Activated CD8-positive, alpha-beta memory T cell treated with anti-CD3 and anti-CD28 coated beads, Interleukin-2, amount 10 ng/mL, durations not matched to agents 7 days and 5 days (primary cell): ENCODE data around the gene TTC23L. TPM values are rescaled to one million over a fixed set of nuclear protein-coding genes. Genes with fewer than 3 reads are reported as not detected.
A peak's percentile ranks its signal among the peaks of the same experiment; 100 is the strongest.

ENCODE experiments used
- ATAC-seq: fragments of 150-1000 bp; cut with Tn5 transposase; one replicate; pipeline ENCODE4 v1.10.0; 2021; ENCODE audit warnings: moderate library complexity
- CTCF ChIA-PET: fragments of 350-600 bp; sonication (Branson Sonifier 250); formaldehyde crosslinking; loops from one replicate; lab custom pipeline; 2021; ENCODE audit warnings: antibody characterized with exemption; lab: Charles Lee
- DNase-seq: peaks from one replicate; pipeline ENCODE4 v3.0.0-alpha.2; 2020
- H3K27ac Mint-ChIP-seq: one replicate; pipeline ENCODE4 v1.8.0; 2021; ENCODE audit warnings: mild to moderate bottlenecking, mixed read lengths
- H3K27me3 Mint-ChIP-seq: one replicate; pipeline ENCODE4 v1.8.0; 2021; ENCODE audit warnings: mixed read lengths
- H3K36me3 Mint-ChIP-seq: one replicate; pipeline ENCODE4 v1.8.0; 2021; ENCODE audit warnings: mild to moderate bottlenecking, mixed read lengths
- H3K4me1 Mint-ChIP-seq: one replicate; pipeline ENCODE4 v1.8.0; 2021; ENCODE audit warnings: mixed read lengths
- H3K4me3 Mint-ChIP-seq: one replicate; pipeline ENCODE4 v1.8.0; 2021; ENCODE audit warnings: mild to moderate bottlenecking, moderate library complexity, mixed read lengths
- H3K9me3 Mint-ChIP-seq: one replicate; pipeline ENCODE4 v1.8.0; 2022; ENCODE audit warnings: low read depth, mixed read lengths
- total RNA-seq, 2 experiments: library from RNA; stranded (reverse); gene quantifications; one replicate each; pipeline ENCODE4 v1.2.3, GENCODE V29; 2021

Gene TTC23L
- total RNA-seq, 2 experiments from 2014 or later: not detected

GRCh38 chr5:34923694-34924461 lies 84.9 kb downstream of the TTC23L start:
- H3K36me3 Mint-ChIP-seq: peaks cover 38% of the 10 kb centered on the region
- H3K9me3 Mint-ChIP-seq: no peaks in the 10 kb centered on the region
- H3K4me1 Mint-ChIP-seq: peaks cover 36% of the 10 kb centered on the region
- ATAC-seq (peak; percentile 97), DNase-seq (peak; percentile 69)
- H3K4me3 Mint-ChIP-seq: peak overlapping the region; percentile 20
- CTCF ChIA-PET: no interaction called here
- no peaks in the 10 kb centered on the region for H3K27me3 Mint-ChIP-seq
- peak overlapping the region; percentile 80 for H3K27ac Mint-ChIP-seq

- peaks cover 38% of the 10 kb centered on the region for H3K36me3 Mint-ChIP-seq
- no peaks in the 10 kb centered on the region for H3K9me3 Mint-ChIP-seq
- no peak for DNase-seq
- H3K27me3 Mint-ChIP-seq: no peaks in the 10 kb centered on the region
- no peak for ATAC-seq
- CTCF ChIA-PET: no interaction called here
- peaks cover 39% of the 10 kb centered on the region for H3K4me1 Mint-ChIP-seq
- no peak overlapping the region for H3K4me3 Mint-ChIP-seq
- H3K27ac Mint-ChIP-seq: no peak overlapping the region
These were observed 85.5 kb downstream of the TTC23L start for GRCh38 chr5:34924462-34924765.

DNA sequence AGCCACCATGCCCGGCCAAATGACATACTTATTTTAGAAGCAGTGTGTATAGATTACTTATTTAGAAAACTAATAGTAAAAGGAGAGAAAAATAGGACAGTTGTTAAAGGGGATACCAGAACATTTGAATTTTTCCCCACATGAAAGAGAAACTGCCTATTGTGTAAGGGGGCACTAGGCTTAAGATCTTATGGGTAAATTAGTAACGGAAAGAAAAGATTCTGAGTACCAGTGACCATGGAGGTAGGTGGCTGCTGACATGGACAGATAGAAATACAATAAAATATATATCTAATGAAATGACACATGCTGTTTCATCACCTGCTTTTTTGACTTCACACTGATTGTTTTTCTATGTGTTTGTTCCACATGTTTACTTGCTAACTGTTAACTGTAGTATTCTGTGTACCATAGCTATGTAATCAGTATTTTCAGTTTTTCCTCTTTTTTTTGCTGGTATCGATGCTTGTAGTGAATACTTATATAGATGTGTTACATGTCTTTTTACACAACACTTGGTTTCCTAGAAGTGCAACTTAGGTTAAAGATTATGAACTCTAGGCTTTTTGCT lies 87.4 kb downstream of the TTC23L start:
- no peaks in the 10 kb centered on the region for H3K9me3 Mint-ChIP-seq
- ATAC-seq: no peak
- no peak for DNase-seq
- peak overlapping the region; percentile 60 for H3K27ac Mint-ChIP-seq
- H3K4me3 Mint-ChIP-seq: no peak overlapping the region
- no peaks in the 10 kb centered on the region for H3K27me3 Mint-ChIP-seq
- CTCF ChIA-PET: interaction anchor here (1.0 kb wide), 1 partner anchor 24 kb away, joined by 3 read pairs; no protein-coding TSS in a partner anchor
- H3K36me3 Mint-ChIP-seq: peaks cover 36% of the 10 kb centered on the region
- H3K4me1 Mint-ChIP-seq: peaks cover 42% of the 10 kb centered on the region

DNA sequence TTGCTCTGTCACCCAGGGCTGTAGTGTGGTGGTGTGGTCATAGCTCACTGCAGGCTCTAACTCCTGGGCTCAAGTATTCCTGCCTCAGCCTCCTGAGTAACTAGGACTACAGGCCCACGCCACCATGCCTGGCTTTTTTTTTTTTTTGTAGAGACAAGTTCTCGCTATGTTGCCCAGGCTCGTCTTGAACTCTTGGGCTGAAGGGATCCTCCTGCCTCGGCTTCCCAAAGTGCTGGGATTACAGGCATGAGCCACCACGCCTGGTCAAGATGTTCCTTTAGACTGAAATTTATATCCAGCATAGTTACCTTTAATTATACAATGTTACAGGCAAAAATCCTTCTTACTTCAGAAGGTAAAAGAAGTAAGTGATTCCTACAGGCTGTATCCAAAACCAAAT lies 88.8 kb downstream of the TTC23L start:
- Mint-ChIP-seq H3K4me1 (peaks cover 46% of the 10 kb centered on the region), H3K9me3 (no peaks in the 10 kb centered on the region), H3K27me3 (no peaks in the 10 kb centered on the region), H3K27ac (no peak overlapping the region), H3K36me3 (peaks cover 35% of the 10 kb centered on the region), H3K4me3 (no peak overlapping the region)
- CTCF ChIA-PET: interaction anchor here (3.6 kb wide), 1 partner anchor 12 kb away, joined by 29 read pairs; the partner anchor contains the start of genes BRIX1 and RAD1
- no peak for DNase-seq
- ATAC-seq: no peak

DNA sequence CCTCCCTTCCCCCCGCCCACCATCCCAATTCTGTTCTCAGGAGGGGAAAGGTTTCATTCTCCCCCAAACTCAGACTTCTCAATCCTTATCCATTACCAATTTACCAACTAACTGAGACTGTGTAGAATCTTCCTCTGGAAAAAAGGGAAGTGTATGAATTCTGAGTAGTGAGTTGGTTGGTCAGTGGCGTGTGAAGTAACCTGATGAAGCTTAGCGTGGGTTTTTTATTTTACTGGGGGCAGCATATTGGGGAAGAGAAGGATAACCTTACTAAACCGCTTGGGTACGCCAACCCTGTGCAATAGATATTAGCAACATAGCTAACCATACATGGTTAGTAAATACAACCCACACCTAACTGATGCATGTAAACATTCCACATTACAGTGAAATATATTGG lies 89.3 kb downstream of the TTC23L start:
- H3K27me3 Mint-ChIP-seq: no peaks in the 10 kb centered on the region
- ATAC-seq: no peak
- no peaks in the 10 kb centered on the region for H3K9me3 Mint-ChIP-seq
- CTCF ChIA-PET: interaction anchor here (3.6 kb wide), 1 partner anchor 12 kb away, joined by 29 read pairs; the partner anchor contains the start of genes BRIX1 and RAD1
- H3K36me3 Mint-ChIP-seq: peaks cover 35% of the 10 kb centered on the region
- H3K4me3 Mint-ChIP-seq: no peak overlapping the region
- no peak for DNase-seq
- no peak overlapping the region for H3K27ac Mint-ChIP-seq
- peaks cover 44% of the 10 kb centered on the region for H3K4me1 Mint-ChIP-seq

- Mint-ChIP-seq H3K36me3 (peaks cover 32% of the 10 kb centered on the region), H3K4me3 (peak within 1 kb of the TSS; percentile 93), H3K4me1 (peaks cover 40% of the 10 kb centered on the region), H3K27me3 (no peaks in the 10 kb centered on the region), H3K9me3 (no peaks in the 10 kb centered on the region), H3K27ac (peak within 1 kb of the TSS; percentile 96)
- CTCF ChIA-PET: interaction anchor here (0.9 to 3.6 kb wide), 6 partner anchors 8 to 20 kb away, joined by 3 to 29 read pairs (median 4); partner anchors contain the start of genes BRIX1 and RAD1
- DNase-seq: peak; percentile 98
- peak; percentile 91 for ATAC-seq
These were observed 90.3 kb downstream of the TTC23L start, which contains the start of gene DNAJC21 for GRCh38 chr5:34929134-34929719. Gene DNAJC21 (plus strand): TSS chr5:34929559. CDS start chr5:34929820, 261 bp downstream.

- DNase-seq (peak; percentile 89), ATAC-seq (peak; percentile 77)
- H3K36me3 Mint-ChIP-seq: peaks cover 30% of the 10 kb centered on the region
- peak overlapping the region; percentile 93 for H3K4me3 Mint-ChIP-seq
- CTCF ChIA-PET: interaction anchor here (0.9 to 3.6 kb wide), 6 partner anchors 9 to 20 kb away, joined by 3 to 29 read pairs (median 4); partner anchors contain the start of genes BRIX1 and RAD1
- peaks cover 37% of the 10 kb centered on the region for H3K4me1 Mint-ChIP-seq
- peak overlapping the region; percentile 96 for H3K27ac Mint-ChIP-seq
- H3K9me3 Mint-ChIP-seq: no peaks in the 10 kb centered on the region
- no peaks in the 10 kb centered on the region for H3K27me3 Mint-ChIP-seq
These were observed 90.9 kb downstream of the TTC23L start for GRCh38 chr5:34929720-34930461.

DNA sequence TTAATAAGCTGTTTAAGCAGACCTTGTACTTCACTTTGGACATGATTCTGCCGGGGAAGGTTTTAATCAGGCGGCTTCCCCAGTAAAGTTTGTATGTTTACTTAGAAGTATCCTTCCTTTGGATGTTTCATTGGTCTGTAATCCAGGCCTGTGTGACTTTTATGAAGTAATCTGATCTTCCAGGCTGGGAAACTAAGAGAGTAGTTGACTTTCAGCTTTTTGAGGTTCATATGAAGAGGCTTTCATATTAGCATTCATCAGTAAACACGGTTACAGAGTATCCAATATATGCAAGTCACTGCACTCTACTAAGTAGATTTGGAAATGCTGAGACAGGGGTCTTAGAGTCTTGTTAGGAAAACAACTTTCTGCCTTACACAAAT lies 91.5 kb downstream of the TTC23L start:
- H3K27me3 Mint-ChIP-seq: no peaks in the 10 kb centered on the region

GRCh38 chr5:34930870-34931269 lies 91.9 kb downstream of the TTC23L start:
- CTCF ChIA-PET: interaction anchor here (1.5 to 3.6 kb wide), 3 partner anchors 10 to 21 kb away, joined by 4 to 29 read pairs (median 4); partner anchors contain the start of genes BRIX1 and RAD1
- DNase-seq (no peak), ATAC-seq (no peak)
- Mint-ChIP-seq H3K27me3 (no peaks in the 10 kb centered on the region), H3K36me3 (peaks cover 27% of the 10 kb centered on the region), H3K9me3 (no peaks in the 10 kb centered on the region), H3K4me3 (peak overlapping the region; percentile 93), H3K4me1 (peaks cover 33% of the 10 kb centered on the region), H3K27ac (peak overlapping the region; percentile 96)

More for the DNA sequence above, 91.5 kb downstream of the TTC23L start:
- H3K4me1 Mint-ChIP-seq: peaks cover 34% of the 10 kb centered on the region
- H3K36me3 Mint-ChIP-seq: peaks cover 30% of the 10 kb centered on the region
- DNase-seq (no peak), ATAC-seq (no peak)
- peak overlapping the region; percentile 96 for H3K27ac Mint-ChIP-seq
- CTCF ChIA-PET: interaction anchor here (1.5 to 3.6 kb wide), 3 partner anchors 10 to 21 kb away, joined by 4 to 29 read pairs (median 4); partner anchors contain the start of genes BRIX1 and RAD1
- H3K4me3 Mint-ChIP-seq: peak overlapping the region; percentile 93
- no peaks in the 10 kb centered on the region for H3K9me3 Mint-ChIP-seq

- Mint-ChIP-seq H3K27ac (no peak overlapping the region), H3K36me3 (peaks cover 26% of the 10 kb centered on the region), H3K27me3 (no peaks in the 10 kb centered on the region), H3K4me1 (peaks cover 30% of the 10 kb centered on the region), H3K9me3 (no peaks in the 10 kb centered on the region), H3K4me3 (no peak overlapping the region)
- ATAC-seq (no peak), DNase-seq (no peak)
- CTCF ChIA-PET: interaction anchor here (1.3 kb wide), 1 partner anchor 11 kb away, joined by 3 read pairs; no protein-coding TSS in a partner anchor
These were observed 94.0 kb downstream of the TTC23L start for GRCh38 chr5:34932947-34933346.

DNA sequence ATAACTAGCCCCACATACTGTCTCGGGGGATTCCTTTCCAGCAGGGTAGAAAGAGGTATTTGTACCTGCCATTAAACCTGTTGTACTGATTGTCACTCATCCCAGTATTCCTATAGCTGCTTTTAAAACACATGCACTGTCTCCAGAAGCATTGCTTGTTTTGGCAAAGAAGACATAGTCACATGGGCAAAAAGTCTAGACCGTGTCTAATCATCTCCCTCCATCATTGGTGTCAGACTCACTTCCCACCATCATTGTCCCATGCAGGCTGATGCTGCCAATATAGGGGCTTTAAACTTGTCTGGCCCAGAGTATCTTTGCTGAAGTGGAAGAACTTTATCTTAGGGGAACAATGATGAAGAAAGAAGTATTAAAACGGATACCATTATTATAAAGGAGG lies 103.0 kb downstream of the TTC23L start:
- CTCF ChIA-PET: interaction anchor here (0.6 kb wide), 1 partner anchor 1328 kb away, joined by 3 read pairs; no protein-coding TSS in a partner anchor
- ATAC-seq: no peak
- no peak for DNase-seq
- no peak overlapping the region for H3K4me3 Mint-ChIP-seq
- H3K36me3 Mint-ChIP-seq: peaks cover 46% of the 10 kb centered on the region
- no peaks in the 10 kb centered on the region for H3K4me1 Mint-ChIP-seq
- H3K27me3 Mint-ChIP-seq: no peaks in the 10 kb centered on the region
- H3K9me3 Mint-ChIP-seq: no peaks in the 10 kb centered on the region
- no peak overlapping the region for H3K27ac Mint-ChIP-seq

DNA sequence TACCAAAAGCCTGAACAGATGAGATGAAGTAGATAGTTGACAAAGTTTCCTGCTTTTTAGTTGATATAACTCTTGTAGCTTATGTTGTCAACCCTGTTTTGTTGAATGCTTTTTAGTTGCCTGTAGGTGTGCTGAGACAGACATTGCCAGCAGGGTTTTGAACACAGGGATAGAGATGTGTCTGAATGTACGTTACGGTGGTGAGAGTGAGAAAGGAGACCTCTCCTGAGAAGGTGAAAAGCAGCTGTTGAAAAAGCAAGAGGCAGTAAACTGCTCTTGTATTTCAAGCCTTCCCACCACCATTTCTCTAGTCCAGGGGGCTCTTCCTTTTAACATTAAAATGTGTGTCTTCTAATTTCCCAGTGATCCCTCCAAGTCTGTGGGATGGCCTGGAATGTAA lies 105.1 kb downstream of the TTC23L start:
- CTCF ChIA-PET: interaction anchor here (0.8 to 1.1 kb wide), 2 partner anchors 10 to 1006 kb away, joined by 3 read pairs; no protein-coding TSS in a partner anchor
- H3K27me3 Mint-ChIP-seq: no peaks in the 10 kb centered on the region
- no peaks in the 10 kb centered on the region for H3K9me3 Mint-ChIP-seq
- no peak for ATAC-seq
- no peak overlapping the region for H3K4me3 Mint-ChIP-seq
- peak overlapping the region; percentile 27 for H3K27ac Mint-ChIP-seq
- no peaks in the 10 kb centered on the region for H3K4me1 Mint-ChIP-seq
- no peak for DNase-seq
- peaks cover 42% of the 10 kb centered on the region for H3K36me3 Mint-ChIP-seq
